ENCODE results near the gene MAP3K13.

- TF ChIP-seq TAF1 (IDR thresholded peaks at IDR 0.05; ENCODE audit: borderline replicate concordance, low read depth, low read length) (no peak), POLR2A (IDR thresholded peaks at IDR 0.05; ENCODE audit: low read depth, low read length) (no peak), POLR2AphosphoS5 (IDR thresholded peaks at IDR 0.05; ENCODE audit: low read depth, low read length) (no peak)
Measured at GRCh38 chr3:185460309-185460708, 97.4 kb downstream of the MAP3K13 start.

All from GM12892 (cell line).